ENCODE results near the gene TCAIM.

The TCAIM gene

DNA sequence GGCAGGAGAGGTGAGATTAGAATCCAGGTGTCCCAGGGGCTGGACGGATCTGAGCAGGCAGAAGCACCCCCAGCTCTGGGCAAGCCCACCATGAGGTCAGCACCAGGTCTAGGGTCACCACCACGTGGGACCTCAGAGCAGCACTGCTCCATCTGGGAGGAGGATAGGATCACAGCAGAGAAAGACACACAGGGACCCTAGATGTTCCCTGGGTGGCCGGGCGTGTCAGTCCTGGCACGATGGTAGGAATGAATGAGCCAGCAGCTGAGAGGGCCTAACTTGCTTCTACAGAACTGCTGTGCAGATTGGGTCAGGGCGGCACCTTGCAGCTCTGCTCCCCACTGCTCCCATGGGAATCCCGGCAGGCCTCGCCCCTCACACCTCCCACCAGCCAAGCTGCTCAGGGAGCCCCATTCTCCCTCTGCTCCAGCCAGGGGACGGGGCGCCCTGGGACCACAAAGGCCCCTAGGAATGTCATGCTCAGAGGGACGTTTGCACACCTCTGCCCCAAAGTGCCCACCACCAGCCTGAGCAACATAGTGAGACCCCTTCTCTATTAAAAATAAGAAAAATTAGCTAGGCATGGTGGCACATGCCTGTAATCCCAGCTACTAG lies 72.6 kb downstream of the TCAIM start:
- no peak overlapping the region for H3K27ac ChIP-seq (ENCODE audit: extremely low read depth, low read depth, low read length)
- no peak for TF ChIP-seq ZBTB48 (tag by site-specific recombination; IDR thresholded peaks at IDR 0.05)
- no peak for TF ChIP-seq ZNF223 (tag by site-specific recombination; IDR thresholded peaks at IDR 0.05)
- TF ChIP-seq EGR2 (tag by site-specific recombination; IDR thresholded peaks at IDR 0.05; ENCODE audit: low read depth): no peak
- no peak for TF ChIP-seq ZNF221 (tag by site-specific recombination; IDR thresholded peaks at IDR 0.05; ENCODE audit: borderline replicate concordance)
- TF ChIP-seq RBAK (tag by site-specific recombination; IDR thresholded peaks at IDR 0.05): no peak
- no peak for TF ChIP-seq ZNF335 (tag by site-specific recombination; conservative IDR thresholded peaks at IDR 0.05)
- TF ChIP-seq, protein P1, sequence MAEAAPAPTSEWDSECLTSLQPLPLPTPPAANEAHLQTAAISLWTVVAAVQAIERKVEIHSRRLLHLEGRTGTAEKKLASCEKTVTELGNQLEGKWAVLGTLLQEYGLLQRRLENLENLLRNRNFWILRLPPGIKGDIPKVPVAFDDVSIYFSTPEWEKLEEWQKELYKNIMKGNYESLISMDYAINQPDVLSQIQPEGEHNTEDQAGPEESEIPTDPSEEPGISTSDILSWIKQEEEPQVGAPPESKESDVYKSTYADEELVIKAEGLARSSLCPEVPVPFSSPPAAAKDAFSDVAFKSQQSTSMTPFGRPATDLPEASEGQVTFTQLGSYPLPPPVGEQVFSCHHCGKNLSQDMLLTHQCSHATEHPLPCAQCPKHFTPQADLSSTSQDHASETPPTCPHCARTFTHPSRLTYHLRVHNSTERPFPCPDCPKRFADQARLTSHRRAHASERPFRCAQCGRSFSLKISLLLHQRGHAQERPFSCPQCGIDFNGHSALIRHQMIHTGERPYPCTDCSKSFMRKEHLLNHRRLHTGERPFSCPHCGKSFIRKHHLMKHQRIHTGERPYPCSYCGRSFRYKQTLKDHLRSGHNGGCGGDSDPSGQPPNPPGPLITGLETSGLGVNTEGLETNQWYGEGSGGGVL (tag by site-specific recombination; IDR thresholded peaks at IDR 0.05): no peak
- no peak for TF ChIP-seq ZNF416 (tag by site-specific recombination; IDR thresholded peaks at IDR 0.05)
- no peak for TF ChIP-seq ZFP69B (tag by site-specific recombination; IDR thresholded peaks at IDR 0.05)
- TF ChIP-seq SP3 (tag by site-specific recombination; IDR thresholded peaks at IDR 0.05): no peak
- no peak for TF ChIP-seq ZSCAN16 (tag by site-specific recombination; IDR thresholded peaks at IDR 0.05)
- no peak for TF ChIP-seq FEZF1 (tag by site-specific recombination; IDR thresholded peaks at IDR 0.05)
- TF ChIP-seq ZNF791 (tag by site-specific recombination; IDR thresholded peaks at IDR 0.05): no peak
- no peak for TF ChIP-seq ZNF544 (tag by site-specific recombination; IDR thresholded peaks at IDR 0.05)
- TF ChIP-seq ZNF501 (tag by site-specific recombination; IDR thresholded peaks at IDR 0.05): no peak
- TF ChIP-seq ZEB2 (tag by site-specific recombination; IDR thresholded peaks at IDR 0.05): no peak
- TF ChIP-seq ZNF768 (tag by site-specific recombination; IDR thresholded peaks at IDR 0.05): no peak
- TF ChIP-seq ZSCAN30 (tag by site-specific recombination; IDR thresholded peaks at IDR 0.05): no peak
- TF ChIP-seq ZNF658 (tag by site-specific recombination; IDR thresholded peaks at IDR 0.05): no peak
- TF ChIP-seq ZNF747 (tag by site-specific recombination; IDR thresholded peaks at IDR 0.05): no peak
- CTCF ChIA-PET: no interaction called here
- POLR2A ChIA-PET: no interaction called here
- no peaks in the 10 kb centered on the region for H3K36me3 ChIP-seq (ENCODE audit: control insufficient read depth in 2 of 2, insufficient read depth in 1 of 2, low read length in 2 of 2)
- H3K4me3 ChIP-seq (ENCODE audit: low read depth, low read length): no peak overlapping the region
- no peaks in the 10 kb centered on the region for H3K4me1 ChIP-seq (ENCODE audit: control insufficient read depth, insufficient read depth, low read length)
- no peaks in the 10 kb centered on the region for H3K9me3 ChIP-seq (ENCODE audit: control insufficient read depth, insufficient read depth, low read depth, low read length)

DNA sequence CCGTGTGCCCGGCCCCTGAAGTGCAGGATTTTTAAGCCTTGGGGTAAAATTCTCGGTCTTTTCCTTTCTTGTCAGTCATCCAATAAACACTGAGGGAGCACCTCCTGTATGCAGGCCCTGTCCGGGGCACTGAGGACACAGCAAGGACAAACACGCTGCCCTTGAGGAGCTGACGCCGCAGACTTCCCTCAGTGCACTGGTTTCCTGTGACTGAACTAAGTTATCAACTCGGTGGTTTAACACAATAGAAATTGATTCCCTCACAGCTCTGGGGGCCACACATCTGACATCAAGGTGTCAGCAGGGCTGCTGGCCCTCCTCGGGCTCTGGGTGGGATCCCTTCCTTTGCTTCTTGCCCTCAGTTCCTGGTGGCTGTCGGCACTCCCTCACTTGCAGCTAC lies 73.8 kb downstream of the TCAIM start:
- no peak for TF ChIP-seq ZNF530 (tag by site-specific recombination; IDR thresholded peaks at IDR 0.05; ENCODE audit: low read depth)
- no peak for TF ChIP-seq ZNF292 (tag by site-specific recombination; IDR thresholded peaks at IDR 0.05; ENCODE audit: borderline replicate concordance, low read depth)
- TF ChIP-seq, protein P2, sequence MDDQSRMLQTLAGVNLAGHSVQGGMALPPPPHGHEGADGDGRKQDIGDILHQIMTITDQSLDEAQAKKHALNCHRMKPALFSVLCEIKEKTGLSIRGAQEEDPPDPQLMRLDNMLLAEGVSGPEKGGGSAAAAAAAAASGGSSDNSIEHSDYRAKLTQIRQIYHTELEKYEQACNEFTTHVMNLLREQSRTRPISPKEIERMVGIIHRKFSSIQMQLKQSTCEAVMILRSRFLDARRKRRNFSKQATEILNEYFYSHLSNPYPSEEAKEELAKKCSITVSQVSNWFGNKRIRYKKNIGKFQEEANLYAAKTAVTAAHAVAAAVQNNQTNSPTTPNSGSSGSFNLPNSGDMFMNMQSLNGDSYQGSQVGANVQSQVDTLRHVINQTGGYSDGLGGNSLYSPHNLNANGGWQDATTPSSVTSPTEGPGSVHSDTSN (CRISPR knock-in tag; IDR thresholded peaks at IDR 0.05): no peak
- CTCF ChIA-PET: no interaction called here
- Histone ChIP-seq H3K9me3 (ENCODE audit: control insufficient read depth, insufficient read depth, low read depth, low read length) (no peaks in the 10 kb centered on the region), H3K36me3 (ENCODE audit: control insufficient read depth in 2 of 2, insufficient read depth in 1 of 2, low read length in 2 of 2) (no peaks in the 10 kb centered on the region), H3K4me1 (ENCODE audit: control insufficient read depth, insufficient read depth, low read length) (no peaks in the 10 kb centered on the region), H3K27ac (ENCODE audit: extremely low read depth, low read depth, low read length) (no peak overlapping the region), H3K4me3 (ENCODE audit: low read depth, low read length) (no peak overlapping the region)
- POLR2A ChIA-PET: no interaction called here

Measured in HEK293 (cell line).